Muscle layer of colon (tissue), 2 donors: ENCODE data around the gene RNF32.

ENCODE experiments used
- H3K27ac ChIP-seq: one replicate; pipeline ENCODE4 v1.7.0; 2013; ENCODE audit warnings: low read depth, mild to moderate bottlenecking, low read length, moderate library complexity
- H3K27me3 ChIP-seq, 2 donors: one replicate each; pipeline ENCODE4 v1.7.0; 2013; ENCODE audit warnings: low read length in 2 of 2, mild to moderate bottlenecking in 2 of 2; ENCODE audit not compliant: insufficient read depth in 2 of 2, control insufficient read depth in 1 of 2
- H3K36me3 ChIP-seq: one replicate; pipeline ENCODE4 v1.7.0; 2013; ENCODE audit warnings: mild to moderate bottlenecking, low read length; ENCODE audit not compliant: insufficient read depth
- H3K4me1 ChIP-seq: one replicate; pipeline ENCODE4 v1.7.0; 2013; ENCODE audit warnings: mild to moderate bottlenecking, low read length; ENCODE audit not compliant: insufficient read depth
- H3K4me3 ChIP-seq, 2 donors: one replicate each; pipeline ENCODE4 v1.7.0; 2013; ENCODE audit warnings: low read length in 2 of 2, low read depth in 1 of 2, mild to moderate bottlenecking in 1 of 2, moderate library complexity in 1 of 2
- H3K9ac ChIP-seq: one replicate; pipeline ENCODE4 v1.7.0; 2013; ENCODE audit warnings: low read length
- H3K9me3 ChIP-seq: one replicate; pipeline ENCODE4 v1.7.0; 2013; ENCODE audit warnings: mild to moderate bottlenecking, low read length
- donor health status: abdominal sarcoma.
- donor health status: Adenocarcinoma of cecum.

Gene RNF32

GRCh38 chr7:156725073-156725472 lies 84.5 kb downstream of the RNF32 start:
- Histone ChIP-seq H3K4me3 (no peak overlapping the region), H3K9ac (no peak overlapping the region), H3K9me3 (no peaks in the 10 kb centered on the region), H3K36me3 (no peaks in the 10 kb centered on the region), H3K4me1 (no peaks in the 10 kb centered on the region), H3K27me3 (no peaks in the 10 kb centered on the region), H3K27ac (no peak overlapping the region)

- H3K27me3 ChIP-seq: no peaks in the 10 kb centered on the region
- H3K36me3 ChIP-seq: no peaks in the 10 kb centered on the region
- no peaks in the 10 kb centered on the region for H3K9me3 ChIP-seq
- no peaks in the 10 kb centered on the region for H3K4me1 ChIP-seq
- no peak overlapping the region for H3K4me3 ChIP-seq
- H3K27ac ChIP-seq: no peak overlapping the region
- H3K9ac ChIP-seq: no peak overlapping the region
These were observed 85.4 kb downstream of the RNF32 start for GRCh38 chr7:156725936-156726335.
